Spinal cord (tissue), 10 donors: ENCODE results near the gene PES1. TPM values are rescaled to one million over a fixed set of nuclear protein-coding genes. Genes with fewer than 3 reads are reported as not detected.
"Not testable (repeated sequence)": the region's sequence is repeated elsewhere in the genome, so short reads cannot be mapped to it uniquely, and the experiment has no call there.

ENCODE experiments used
- DNase-seq, 6 donors: peaks; one replicate each; pipeline versions ENCODE4 v3.0.0 to v3.0.0-alpha.2; 2013 to 2015; ENCODE audit warnings: low spot score in 6 of 6, low read depth in 4 of 6
- H3K27ac ChIP-seq: one replicate; pipeline ENCODE4 v1.5.1; 2013; ENCODE audit warnings: low read depth, low read length, control low read depth
- H3K27me3 ChIP-seq: one replicate; pipeline ENCODE4 v1.6.1; 2013; ENCODE audit warnings: low read length; ENCODE audit not compliant: control insufficient read depth, insufficient read depth
- H3K36me3 ChIP-seq: one replicate; pipeline ENCODE4 v1.6.1; 2013; ENCODE audit warnings: low read length; ENCODE audit not compliant: control insufficient read depth, insufficient read depth
- H3K4me1 ChIP-seq: one replicate; pipeline ENCODE4 v1.6.1; 2013; ENCODE audit warnings: low read length; ENCODE audit not compliant: control insufficient read depth, insufficient read depth
- H3K4me3 ChIP-seq: one replicate; pipeline ENCODE4 v1.5.1; 2013; ENCODE audit warnings: low read depth, low read length, control low read depth
- H3K9me3 ChIP-seq: one replicate; pipeline ENCODE4 v1.6.1; 2013; ENCODE audit warnings: low read length; ENCODE audit not compliant: control insufficient read depth, insufficient read depth
- WGBS: methylation state at CpG from one replicate; pipeline ENCODE4 v1.1.5; 2013; ENCODE audit warnings: missing lambda C conversion rate; ENCODE audit not compliant: insufficient coverage; 5-methylcytosine and 5-hydroxymethylcytosine counted together
- polyA plus RNA-seq, 2 donors: library from polyadenylated mRNA; unstranded; fragments of 120-200 nt; gene quantifications; one replicate each; pipeline ENCODE4 v1.2.1, GENCODE V29; 2013; ENCODE audit not compliant: insufficient read length in 2 of 2
- total RNA-seq, 2 donors: library from RNA; depleted of rRNA in 1 of 2; stranded (reverse); fragments of 120-200 nt in 1 of 2; fragments of >200 nt in 1 of 2; gene quantifications; one replicate each; pipeline versions ENCODE4 v1.2.3 to v1.2.4, GENCODE V29; 2013 to 2014
- donor health status: healthy.

The PES1 gene
- total and polyA plus RNA-seq, 4 donors, result 28.5 to 64.5 (median 54.8) TPM

- 88% methylated on average over 11 of the region's 12 CpGs for WGBS
- no peak for DNase-seq
- Histone ChIP-seq H3K27ac (no peak overlapping the region), H3K27me3 (peaks cover 4% of the 10 kb centered on the region), H3K36me3 (no peaks in the 10 kb centered on the region), H3K9me3 (no peaks in the 10 kb centered on the region), H3K4me3 (no peak overlapping the region), H3K4me1 (peaks cover 18% of the 10 kb centered on the region)
Observed at GRCh38 chr22:30542811-30543188, 48.9 kb downstream of the PES1 start.

- Histone ChIP-seq H3K27ac (no peak overlapping the region), H3K4me3 (peak overlapping the region; percentile 31), H3K36me3 (no peaks in the 10 kb centered on the region), H3K27me3 (peaks cover 4% of the 10 kb centered on the region), H3K9me3 (no peaks in the 10 kb centered on the region), H3K4me1 (peaks cover 18% of the 10 kb centered on the region)
- 3% methylated on average over 64 of the region's 64 CpGs for WGBS
- DNase-seq, result peak in 3 of 6 donors; percentile 4 to 28 (median 16)
Observed at GRCh38 chr22:30541961-30542810, 49.5 kb downstream of the PES1 start.

- Histone ChIP-seq H3K4me3 (peak overlapping the region; percentile 31), H3K4me1 (peaks cover 18% of the 10 kb centered on the region)
- H3K27me3 ChIP-seq, H3K27ac ChIP-seq, DNase-seq, H3K9me3 ChIP-seq, H3K36me3 ChIP-seq: not testable (repeated sequence)
- WGBS, result 100% methylated on average over 2 of the region's 3 CpGs
Observed at GRCh38 chr22:30541511-30541910, 50.2 kb downstream of the PES1 start.

GRCh38 chr22:30539368-30539767 lies 52.3 kb downstream of the PES1 start:
- WGBS, result no CpG with 5 or more reads among the region's 1 CpG
- Histone ChIP-seq H3K27me3 (peaks cover 4% of the 10 kb centered on the region), H3K4me1 (peaks cover 18% of the 10 kb centered on the region), H3K9me3 (no peaks in the 10 kb centered on the region), H3K36me3 (no peaks in the 10 kb centered on the region), H3K27ac (no peak overlapping the region), H3K4me3 (no peak overlapping the region)
- no peak for DNase-seq

- H3K4me3 ChIP-seq, result no peak overlapping the region
- H3K36me3 ChIP-seq, result no peaks in the 10 kb centered on the region
- H3K4me1 ChIP-seq, result peaks cover 18% of the 10 kb centered on the region
- no peak overlapping the region for H3K27ac ChIP-seq
- DNase-seq, result peak in 2 of 6 donors; percentile 8 to 45
- no peaks in the 10 kb centered on the region for H3K9me3 ChIP-seq
- WGBS, result 79% methylated on average over 3 of the region's 6 CpGs
- peaks cover 4% of the 10 kb centered on the region for H3K27me3 ChIP-seq
Observed at GRCh38 chr22:30538280-30538679, 53.4 kb downstream of the PES1 start.

- no peaks in the 10 kb centered on the region for H3K36me3 ChIP-seq
- WGBS, result 86% methylated on average over 5 of the region's 9 CpGs
- DNase-seq, result no peak
- no peak overlapping the region for H3K27ac ChIP-seq
- H3K4me1 ChIP-seq, result peaks cover 8% of the 10 kb centered on the region
- no peaks in the 10 kb centered on the region for H3K9me3 ChIP-seq
- H3K27me3 ChIP-seq, result peaks cover 4% of the 10 kb centered on the region
- no peak overlapping the region for H3K4me3 ChIP-seq
Observed at GRCh38 chr22:30537083-30537731, 54.5 kb downstream of the PES1 start.

GRCh38 chr22:30535182-30535581 lies 56.5 kb downstream of the PES1 start:
- H3K27me3 ChIP-seq, result no peaks in the 10 kb centered on the region
- WGBS, result 83% methylated on average over 4 of the region's 4 CpGs
- DNase-seq, result no peak
- H3K27ac ChIP-seq, result no peak overlapping the region
- no peak overlapping the region for H3K4me3 ChIP-seq
- H3K4me1 ChIP-seq, result no peaks in the 10 kb centered on the region
- H3K9me3 ChIP-seq, result no peaks in the 10 kb centered on the region
- no peaks in the 10 kb centered on the region for H3K36me3 ChIP-seq

- no peak for DNase-seq
- no peaks in the 10 kb centered on the region for H3K27me3 ChIP-seq
- WGBS, result 85% methylated on average over 16 of the region's 17 CpGs
- no peaks in the 10 kb centered on the region for H3K36me3 ChIP-seq
- H3K9me3 ChIP-seq, result no peaks in the 10 kb centered on the region
- H3K4me1 ChIP-seq, result no peaks in the 10 kb centered on the region
- no peak overlapping the region for H3K27ac ChIP-seq
- no peak overlapping the region for H3K4me3 ChIP-seq
Observed at GRCh38 chr22:30531651-30532608, 59.8 kb downstream of the PES1 start.

GRCh38 chr22:30526656-30527055 lies 65.1 kb downstream of the PES1 start:
- Histone ChIP-seq H3K27ac (no peak overlapping the region), H3K27me3 (no peaks in the 10 kb centered on the region), H3K4me3 (no peak overlapping the region), H3K36me3 (no peaks in the 10 kb centered on the region), H3K9me3 (no peaks in the 10 kb centered on the region), H3K4me1 (no peaks in the 10 kb centered on the region)
- no peak for DNase-seq
- 100% methylated on average over 1 of the region's 4 CpGs for WGBS
